Suppressor macrophage treated with lipopolysaccharide for 1 hour (primary cell): ENCODE measurements around the gene CELA3A.
A peak's percentile ranks its signal among the peaks of the same experiment; 100 is the strongest.
"Not testable (repeated sequence)": the region's sequence is repeated elsewhere in the genome, so short reads cannot be mapped to it uniquely, and the experiment has no call there.

Source experiments
- DNase-seq, 3 donors: peaks; one replicate each; pipeline ENCODE4 v3.0.0-alpha.2; 2020 to 2022

The CELA3A gene, protein sequence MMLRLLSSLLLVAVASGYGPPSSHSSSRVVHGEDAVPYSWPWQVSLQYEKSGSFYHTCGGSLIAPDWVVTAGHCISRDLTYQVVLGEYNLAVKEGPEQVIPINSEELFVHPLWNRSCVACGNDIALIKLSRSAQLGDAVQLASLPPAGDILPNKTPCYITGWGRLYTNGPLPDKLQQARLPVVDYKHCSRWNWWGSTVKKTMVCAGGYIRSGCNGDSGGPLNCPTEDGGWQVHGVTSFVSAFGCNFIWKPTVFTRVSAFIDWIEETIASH

DNA sequence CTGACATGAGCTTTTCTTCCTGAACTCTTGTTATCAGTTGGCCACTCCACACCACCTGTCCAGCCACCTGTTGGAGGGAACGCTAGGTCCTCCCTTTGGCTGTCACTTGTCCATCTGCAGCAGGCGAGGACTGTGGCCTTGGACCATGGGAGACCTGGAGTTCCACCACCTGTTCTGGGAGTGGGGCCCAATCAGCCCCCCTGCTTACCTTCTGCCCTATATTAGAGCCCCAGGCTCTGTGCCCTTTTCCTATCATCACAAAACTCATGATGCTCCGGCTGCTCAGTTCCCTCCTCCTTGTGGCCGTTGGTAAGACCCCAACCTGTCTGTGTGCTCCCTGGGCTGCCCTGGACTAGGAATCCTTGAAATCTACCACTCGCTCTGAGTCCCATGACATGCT lies at the start of gene CELA3A:
Gene CELA3A, plus strand, starts transcription at position 249 of the 400 bp plus-strand sequence. Its CDS starts 18 bp downstream, at position 267.
- DNase-seq, result no peak

DNA sequence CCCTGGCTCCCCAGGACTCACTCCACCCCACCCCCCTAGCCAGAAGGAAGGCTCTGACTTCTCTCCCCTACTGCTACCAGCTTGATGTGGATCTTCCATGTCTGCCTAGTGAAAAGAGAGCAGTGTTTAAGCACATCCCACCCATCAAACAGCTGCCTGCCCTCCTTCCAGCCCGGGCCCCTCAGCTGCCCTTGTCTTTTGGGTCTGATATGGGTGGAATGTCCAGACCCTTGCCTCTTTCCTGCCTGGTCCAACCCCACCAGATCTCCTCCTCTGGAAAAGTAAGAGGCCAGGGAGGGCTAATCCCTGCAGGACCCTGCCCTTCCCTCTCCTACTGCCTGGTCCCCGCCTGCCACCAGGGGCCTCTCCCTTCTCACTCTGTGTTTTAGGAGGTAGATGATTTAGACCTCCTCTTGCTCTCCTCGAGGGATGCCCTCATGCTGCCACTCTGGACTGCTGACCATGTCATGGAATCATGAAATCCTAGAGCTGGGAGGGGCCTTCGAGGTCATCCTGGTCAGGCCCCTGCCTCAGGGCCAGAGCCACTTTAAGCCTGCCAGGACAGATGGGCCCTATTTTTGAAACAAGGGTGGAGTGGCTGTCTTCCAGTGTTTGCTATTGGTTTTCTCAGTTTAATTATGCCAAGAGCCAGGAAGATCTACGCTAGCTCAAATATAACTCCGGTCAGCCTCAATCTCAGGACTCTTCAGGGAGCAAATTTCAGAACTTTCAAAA lies 48.5 kb upstream of the CELA3A start:
- DNase-seq, result no peak

DNA sequence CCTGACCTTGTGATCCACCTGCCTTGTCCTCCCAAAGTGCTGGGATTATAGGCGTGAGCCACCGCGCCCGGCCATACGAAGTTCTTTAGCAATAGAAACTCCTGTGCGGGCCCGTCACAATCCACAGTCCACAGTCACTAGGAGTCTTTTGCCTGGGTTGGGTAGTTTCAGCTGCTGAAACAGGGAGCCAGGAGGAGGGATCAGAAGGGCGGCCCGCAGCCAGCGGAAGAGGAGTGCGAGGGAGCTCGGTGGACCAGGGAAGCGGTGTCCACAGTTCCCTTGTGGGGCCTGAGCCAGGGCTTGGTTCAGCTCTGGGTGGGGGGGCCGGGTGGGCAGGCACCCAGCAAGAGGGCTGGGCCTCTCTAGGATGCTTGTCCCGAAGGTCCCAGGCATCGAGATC lies 46.4 kb upstream of the CELA3A start:
- DNase-seq, result no peak

DNA sequence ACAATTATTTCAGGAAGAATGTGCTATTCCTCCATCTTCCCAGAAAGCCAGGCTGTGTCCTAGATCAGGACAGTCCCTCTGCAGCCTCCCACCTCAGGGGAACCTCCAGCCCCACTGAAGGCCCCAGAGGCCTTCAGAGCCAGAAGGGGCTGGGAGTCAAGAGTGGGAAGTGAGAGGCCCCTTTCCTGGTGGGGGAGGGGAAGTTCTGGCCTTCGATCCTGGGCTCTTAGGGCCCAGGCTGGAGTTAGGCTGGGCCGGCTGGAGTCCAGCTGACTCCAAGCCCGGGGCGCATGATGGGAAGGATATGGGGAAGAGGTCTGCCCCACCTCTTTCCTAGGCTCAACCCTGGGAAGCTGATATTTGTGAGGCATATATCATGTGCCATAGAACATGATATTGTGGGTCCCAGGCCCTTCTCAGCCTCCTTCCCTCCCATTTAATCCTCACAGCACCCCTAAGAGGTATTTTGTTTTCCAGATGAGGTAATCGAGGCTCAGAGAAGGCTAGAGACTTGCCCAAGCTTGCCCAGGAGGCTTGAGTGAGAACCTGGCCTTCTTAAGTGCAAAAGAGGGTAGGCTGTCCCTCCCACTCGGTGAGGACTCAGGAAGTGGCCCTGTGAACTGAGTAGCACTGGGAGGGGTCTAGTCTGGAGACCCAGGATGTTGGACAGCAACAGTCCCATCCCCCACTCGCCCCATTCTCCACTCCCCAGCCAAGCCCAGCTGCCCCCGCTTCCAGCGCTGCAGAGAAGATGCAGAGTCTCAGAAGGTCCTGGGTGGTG lies 45.8 kb upstream of the CELA3A start:
- DNase-seq, result no peak

DNA sequence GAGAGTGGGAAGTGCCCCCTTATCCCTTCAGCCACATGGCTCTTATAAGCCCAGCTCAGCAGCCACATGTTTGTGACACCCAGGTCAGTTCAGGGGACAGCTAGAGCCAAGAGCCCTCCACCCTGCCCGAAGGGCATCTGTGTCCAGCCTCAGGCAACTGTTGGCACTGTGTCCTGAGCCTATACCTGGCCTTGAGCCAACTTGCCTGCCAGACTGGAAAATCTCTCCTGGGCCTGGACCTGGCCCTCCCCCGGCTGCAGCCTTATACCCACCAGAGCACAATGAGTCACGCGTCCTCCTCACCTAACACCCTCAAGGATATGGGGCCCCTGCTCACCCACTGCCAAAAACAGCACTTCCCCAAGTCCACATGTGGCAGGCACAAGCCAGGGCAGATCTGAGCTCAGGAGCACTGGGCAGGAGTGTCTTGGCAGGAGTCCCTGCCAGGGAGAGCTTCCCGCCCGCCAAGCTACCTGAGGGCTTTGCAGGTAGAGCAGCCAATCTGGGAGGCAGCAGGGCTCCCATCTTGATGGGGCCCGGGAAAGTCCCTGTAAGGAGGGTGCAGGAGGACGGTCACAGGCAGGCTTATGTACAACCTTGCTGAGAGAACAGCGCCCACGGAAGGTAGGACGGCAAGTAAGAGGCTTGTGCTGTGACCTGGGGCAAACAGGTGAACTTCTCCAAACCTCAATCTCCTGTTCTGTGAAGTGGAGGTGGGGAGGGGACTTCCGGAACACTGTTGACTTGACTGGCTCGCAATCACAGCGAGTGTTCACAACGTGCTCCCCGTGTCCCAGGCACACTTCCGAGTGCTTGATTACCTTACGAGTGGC lies 44.5 kb upstream of the CELA3A start:
- DNase-seq, result no peak

DNA sequence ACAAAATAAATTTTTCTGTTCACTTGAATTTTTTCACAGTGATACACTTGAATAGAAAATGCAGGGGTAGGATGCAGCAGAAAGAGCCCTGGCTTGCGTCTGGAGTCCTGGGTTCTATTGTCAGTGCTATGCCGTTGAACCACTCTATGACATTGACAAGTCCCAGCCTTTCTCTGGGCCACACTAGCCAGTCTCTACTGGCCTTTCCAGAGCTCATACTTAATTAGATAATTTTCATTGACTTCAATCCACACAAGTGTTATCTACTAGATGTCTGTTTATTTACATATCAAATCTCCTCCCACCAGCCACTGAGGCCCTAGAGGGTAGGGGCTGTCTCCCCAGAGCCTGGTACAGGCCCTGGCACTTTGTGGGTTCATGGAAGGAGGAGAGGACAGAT lies 40.1 kb upstream of the CELA3A start:
- DNase-seq, result no peak

DNA sequence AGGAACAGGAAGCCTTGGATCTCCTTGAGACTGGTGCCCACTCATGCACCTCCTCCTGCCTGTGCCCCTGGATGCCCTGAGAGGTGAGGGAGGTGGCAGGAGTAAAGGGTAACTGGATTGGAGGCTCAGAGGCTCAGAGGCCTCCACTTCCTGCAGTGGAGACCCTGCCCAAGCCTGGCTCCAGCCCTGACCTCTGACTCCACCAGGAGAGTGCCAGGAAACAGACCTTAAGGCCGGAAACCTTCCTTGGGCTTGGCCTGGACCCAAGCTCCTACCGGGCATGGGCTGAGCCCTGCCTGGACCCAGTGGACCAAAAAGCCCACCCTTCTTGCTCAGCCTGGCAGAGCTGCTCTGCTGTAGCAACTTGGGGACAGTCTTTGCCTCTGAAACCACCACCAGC lies 39.7 kb upstream of the CELA3A start:
- DNase-seq, result no peak

DNA sequence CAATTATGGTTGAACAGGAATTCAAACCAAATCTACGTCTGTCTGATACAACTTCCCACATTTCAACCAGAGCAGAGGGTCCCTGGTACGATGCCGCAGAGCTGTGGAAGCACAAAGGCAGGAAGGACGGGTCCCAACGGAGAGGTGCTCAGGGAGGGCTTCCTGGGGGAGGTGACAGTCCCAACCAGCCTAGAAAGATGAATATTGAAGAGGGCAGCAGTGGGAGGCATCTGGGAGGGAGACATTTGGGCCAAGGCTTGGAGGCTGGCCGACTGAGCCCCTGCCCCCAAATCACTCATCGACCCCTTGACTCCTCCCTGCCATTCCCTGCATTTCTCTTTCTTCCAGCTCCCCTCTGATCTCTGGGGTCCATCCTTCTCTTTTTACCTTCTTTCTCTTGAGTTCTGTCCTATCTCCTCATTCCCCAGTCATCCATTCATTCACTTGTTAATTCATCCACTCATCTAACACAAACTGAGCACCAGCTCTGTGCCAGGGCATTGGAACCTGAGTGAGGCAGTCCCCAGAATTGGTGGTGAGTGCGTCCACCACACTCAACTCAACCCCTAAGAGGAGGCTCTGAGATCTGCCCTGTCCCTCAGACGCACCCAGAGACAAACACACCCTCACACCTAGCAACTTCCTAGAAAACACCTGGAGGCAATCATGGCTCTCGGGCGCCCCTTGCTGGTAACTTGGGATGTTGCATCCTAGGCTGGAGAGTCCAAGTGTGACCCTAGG lies 37.8 kb upstream of the CELA3A start:
- DNase-seq, result peak; percentile 72 to 78 (median 77)

DNA sequence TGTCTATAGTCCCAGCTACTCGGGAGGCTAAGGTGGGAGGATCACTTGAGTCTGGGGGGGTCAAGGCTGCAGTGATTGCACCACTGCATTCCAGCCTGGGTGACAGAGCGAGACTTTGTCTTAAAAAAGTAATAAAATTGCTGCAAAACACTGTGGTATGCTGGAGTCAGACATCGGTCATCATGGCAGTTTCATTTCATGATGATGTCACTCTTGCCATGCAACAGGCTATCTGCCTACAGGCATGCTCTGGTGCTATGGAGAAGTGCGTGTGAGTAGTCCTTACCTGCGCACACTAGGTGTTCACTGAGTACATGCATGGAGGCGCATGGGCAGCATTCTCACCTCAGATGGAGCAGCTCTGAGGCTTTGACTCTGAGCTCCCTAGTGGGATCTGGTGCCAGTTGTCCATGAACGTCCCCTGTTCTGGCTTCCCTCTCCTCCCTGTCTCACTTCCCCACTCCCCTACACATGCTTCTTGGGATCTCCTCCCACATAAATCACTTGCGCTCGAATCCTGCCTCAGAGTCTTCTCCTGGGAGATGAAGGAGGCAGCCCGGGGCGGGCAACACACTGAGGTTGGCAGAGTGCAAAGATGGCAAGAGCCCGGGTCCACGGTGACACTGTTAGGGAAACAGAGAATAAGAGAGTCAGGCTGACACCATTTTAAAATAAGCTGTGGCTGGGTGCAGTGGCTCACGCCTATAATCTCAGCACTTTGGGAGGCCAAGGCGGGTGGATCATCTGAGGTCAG lies 35.0 kb upstream of the CELA3A start:
- DNase-seq, result peak; percentile 36 to 52 (median 49)

DNA sequence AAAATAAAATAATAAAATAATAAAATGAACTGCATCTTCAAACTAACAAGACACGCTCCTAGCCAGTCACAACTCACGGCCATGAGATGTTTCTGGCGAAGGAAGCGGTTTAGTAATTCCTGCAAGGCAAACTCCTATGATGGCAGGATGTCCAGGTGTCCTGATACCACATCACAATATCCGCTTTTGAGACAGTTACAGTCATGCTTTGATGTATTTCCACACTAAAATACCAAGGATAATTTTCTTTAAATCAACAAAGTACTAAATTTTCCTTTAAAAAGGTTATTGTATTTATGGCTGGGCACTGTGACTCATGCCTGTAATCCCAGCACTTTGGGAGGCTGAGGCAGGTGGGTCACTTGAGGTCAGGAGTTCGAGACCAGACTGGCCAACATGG lies 34.2 kb upstream of the CELA3A start:
- not testable (repeated sequence) for DNase-seq

DNA sequence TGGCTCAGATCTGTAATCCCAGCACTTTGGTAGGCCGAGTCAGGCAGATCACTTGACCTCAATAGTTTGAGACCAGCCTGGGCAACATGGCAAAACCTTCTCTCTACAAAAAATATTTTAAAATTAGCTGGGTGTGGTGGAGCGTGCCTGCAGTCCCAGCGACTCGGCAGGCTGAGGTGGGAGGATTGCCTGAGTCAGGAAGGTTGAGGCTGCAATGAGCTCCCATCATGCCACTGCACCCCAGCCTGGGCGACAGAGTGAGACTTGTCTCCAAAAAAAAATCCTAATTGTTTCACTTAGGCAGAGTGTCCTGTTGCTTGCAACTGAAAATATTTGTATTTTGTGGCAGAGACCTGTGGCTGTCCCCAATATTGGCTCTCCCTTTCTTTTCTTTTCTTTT lies 32.4 kb upstream of the CELA3A start:
- not testable (repeated sequence) for DNase-seq

DNA sequence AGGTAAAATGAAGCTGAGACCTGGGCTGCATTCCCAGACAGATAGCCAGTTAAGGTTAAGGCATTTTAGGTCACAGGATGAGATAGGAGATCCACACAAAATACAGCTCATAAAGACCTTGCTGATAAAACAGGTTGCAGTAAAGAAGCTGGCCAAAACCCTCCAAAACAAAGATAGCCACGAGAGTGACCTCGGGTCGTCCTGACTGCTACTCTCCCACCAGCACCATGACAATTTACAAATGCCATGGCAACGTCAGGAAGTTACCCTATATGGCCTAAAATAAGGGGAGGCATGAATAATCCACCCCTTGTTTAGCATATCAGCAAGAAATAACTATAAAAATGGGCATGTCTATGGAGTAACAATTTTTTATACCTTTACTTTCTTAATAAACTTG lies 30.9 kb upstream of the CELA3A start:
- not testable (repeated sequence) for DNase-seq

DNA sequence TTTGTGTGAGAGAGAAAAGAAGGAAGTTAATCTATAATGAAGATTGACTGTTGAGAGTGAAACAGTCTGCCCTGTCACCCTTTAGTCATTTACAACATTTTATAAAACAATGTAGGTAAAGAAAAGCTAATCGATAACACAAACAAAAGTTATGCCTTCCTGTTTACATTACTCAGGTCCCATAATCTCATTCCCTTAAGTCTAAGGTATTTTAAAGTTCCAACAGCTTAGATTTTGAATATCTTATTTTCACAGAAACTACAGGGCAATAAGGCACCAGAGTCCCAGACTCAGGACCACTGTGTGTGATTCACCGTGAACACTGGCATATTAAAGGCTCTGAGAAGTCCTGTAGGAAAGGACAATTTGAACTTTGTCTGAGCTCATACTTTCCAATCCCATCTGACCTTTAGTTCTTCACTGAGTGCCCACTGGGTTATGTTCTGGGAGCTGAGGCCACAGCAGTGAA lies 28.4 kb upstream of the CELA3A start:
- not testable (repeated sequence) for DNase-seq

DNA sequence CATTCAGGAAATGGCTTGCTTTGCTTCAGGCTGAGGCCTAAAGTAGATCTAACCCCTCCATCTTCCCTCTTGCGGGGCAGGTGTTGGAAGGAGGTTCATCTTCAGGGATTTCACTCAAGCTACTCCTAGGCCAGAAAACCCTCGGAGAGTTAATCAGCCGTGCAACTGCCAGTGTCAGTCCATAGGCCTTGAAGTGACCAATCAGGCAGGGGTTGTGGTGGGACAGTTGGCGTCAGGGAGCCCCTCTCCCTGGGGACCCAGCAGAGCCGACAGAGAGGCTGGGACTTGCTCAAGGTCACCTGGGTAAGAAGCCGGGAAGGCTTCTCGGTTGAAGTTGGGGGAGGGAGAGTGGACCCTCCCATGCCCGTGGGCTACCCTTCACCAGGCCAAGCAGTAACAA lies 27.5 kb upstream of the CELA3A start:
- DNase-seq, result not testable (repeated sequence)

DNA sequence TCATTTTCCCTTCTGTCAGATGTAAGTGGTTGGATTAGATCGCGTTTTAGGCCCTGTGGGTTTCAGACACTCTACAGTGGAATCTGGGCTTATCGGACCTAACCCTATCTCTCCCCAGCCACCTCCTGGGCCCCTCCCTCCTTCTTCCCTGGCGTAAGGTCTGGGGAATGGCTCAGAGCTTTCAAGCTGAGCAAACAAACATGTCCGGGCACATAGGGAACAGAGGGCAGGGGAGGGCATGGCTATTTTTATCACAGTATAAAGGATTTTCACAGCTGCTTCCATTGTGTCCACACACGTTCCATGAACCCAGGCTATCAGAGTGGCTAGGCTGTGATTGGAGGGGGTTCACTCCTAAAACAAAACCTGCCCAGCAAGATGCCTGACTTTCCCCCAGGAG lies 26.8 kb upstream of the CELA3A start:
- DNase-seq, result not testable (repeated sequence)

DNA sequence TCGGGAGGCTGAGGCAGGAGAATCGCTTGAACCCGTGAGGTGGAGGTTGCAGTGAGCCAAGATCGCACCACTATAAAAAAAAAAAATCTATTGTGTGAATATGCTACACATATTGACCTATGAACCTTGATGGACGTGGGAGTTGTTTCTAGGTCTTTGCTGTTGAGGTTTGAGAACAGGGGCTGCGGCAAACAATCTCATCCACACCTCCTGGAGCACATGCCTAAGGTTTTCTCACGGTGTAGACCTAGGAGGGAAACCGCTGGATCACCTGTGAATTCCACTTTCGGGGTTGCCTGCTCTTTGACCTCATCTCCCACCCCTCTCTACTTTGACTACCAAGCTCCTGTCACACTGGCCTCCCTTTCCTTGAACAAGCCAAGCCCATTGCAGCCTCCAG lies 26.2 kb upstream of the CELA3A start:
- not testable (repeated sequence) for DNase-seq

DNA sequence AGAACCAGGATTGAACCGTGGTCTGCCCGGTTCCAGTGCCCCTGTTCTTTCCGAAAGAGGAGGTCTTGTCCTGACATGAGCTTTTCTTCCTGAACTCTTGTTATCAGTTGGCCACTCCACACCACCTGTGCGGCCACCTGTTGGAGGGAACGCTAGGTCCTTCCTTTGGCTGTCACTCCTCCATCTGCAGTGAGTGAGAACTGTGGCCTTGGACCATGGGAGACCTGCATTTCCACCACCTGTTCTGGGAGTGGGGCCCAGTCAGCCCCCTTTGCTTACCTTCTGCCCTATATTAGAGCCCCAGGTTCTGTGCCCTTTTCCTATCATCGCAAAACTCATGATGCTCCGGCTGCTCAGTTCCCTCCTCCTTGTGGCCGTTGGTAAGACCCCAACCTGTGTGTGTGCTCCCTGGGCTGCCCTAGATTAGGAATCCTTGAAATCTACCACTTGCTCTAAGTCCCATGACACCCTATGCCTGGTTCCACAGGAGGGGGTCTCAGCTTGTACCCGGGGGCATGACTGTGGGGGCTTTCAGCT lies 24.7 kb upstream of the CELA3A start, which contains the start of gene CELA3B:
Gene CELA3B, plus strand, starts transcription at position 320 of the 537 bp plus-strand sequence. Its CDS starts 18 bp downstream, at position 338.
- DNase-seq, result not testable (repeated sequence)

DNA sequence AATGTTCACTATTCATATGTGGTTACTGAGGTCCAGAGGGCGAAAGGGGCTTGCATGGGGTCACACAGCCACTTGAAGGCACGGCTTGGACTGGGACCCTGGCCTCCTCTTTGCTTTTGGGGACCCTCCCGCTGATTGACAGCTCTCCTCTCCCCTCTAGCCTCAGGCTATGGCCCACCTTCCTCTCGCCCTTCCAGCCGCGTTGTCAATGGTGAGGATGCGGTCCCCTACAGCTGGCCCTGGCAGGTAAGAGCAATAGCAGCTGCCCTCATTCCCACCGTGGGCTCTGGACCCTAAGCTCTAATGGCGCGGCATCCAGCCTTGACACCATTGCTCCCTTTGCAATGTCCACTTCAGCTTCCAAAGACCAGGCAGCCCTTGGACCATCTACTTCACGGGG lies 23.2 kb upstream of the CELA3A start:
- not testable (repeated sequence) for DNase-seq

DNA sequence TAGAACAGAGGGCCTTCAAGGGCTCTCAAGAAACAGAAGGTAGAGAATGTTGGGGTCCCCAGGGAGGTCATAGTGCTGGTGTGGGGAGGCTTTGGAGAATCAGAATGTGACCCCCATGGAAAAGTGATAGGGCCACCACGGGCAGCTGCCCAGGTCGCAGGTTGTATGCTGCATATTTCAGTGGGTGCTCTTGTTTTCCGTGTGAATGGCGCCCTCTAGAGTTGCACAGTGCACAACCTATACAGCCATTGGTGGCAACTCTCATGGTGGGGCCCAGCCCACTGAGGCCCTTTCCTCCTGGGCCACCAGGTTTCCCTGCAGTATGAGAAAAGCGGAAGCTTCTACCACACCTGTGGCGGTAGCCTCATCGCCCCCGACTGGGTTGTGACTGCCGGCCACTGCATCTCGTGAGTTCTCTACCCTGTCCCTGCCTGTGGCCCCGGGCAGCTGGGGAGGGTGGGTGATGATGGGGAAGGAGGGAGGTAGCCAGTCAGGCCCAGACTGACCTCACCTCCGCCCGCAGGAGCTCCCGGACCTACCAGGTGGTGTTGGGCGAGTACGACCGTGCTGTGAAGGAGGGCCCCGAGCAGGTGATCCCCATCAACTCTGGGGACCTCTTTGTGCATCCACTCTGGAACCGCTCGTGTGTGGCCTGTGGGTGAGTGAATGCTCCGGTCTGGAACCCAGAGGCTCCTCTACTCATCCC lies 20.8 kb upstream of the CELA3A start:
- DNase-seq, result not testable (repeated sequence)

DNA sequence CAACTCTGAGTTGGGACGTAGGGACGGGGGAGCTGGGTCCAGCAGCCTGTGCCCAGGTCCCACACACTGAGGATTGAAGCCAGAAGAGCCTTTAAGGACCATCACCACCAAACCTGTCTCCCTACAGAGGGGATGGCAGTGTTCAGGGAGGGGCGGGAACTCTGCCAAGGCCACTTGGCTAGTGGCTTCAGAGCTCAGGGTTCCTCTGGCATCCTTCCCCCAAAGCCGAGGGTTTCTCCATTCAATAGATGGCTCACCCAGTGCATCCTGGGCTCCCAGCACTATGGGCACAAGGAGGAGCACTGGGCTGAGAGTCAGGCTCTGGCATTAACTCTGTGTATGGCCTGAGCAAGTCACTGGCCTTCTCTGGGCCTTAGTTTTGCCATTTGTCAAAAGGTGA lies 20.2 kb upstream of the CELA3A start:
- DNase-seq, result not testable (repeated sequence)
